ENCODE measurements around the gene RBKS.
"Not testable (repeated sequence)": the region's sequence is repeated elsewhere in the genome, so short reads cannot be mapped to it uniquely, and the experiment has no call there.

Gene RBKS

DNA sequence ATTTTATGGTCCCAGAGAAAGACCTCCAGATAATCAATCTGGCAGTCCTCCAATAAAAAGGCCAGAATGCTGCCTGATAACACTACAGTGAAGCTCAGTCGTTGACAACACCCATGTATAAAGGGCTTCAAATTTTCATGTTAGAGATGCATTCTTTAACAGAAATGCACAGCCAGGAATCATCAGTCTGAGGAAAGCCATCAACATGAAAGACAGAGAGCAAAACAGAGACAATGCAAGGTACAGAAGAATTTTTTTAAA is 14.1 kb upstream of the RBKS start:
- DNase-seq = no peak

DNA sequence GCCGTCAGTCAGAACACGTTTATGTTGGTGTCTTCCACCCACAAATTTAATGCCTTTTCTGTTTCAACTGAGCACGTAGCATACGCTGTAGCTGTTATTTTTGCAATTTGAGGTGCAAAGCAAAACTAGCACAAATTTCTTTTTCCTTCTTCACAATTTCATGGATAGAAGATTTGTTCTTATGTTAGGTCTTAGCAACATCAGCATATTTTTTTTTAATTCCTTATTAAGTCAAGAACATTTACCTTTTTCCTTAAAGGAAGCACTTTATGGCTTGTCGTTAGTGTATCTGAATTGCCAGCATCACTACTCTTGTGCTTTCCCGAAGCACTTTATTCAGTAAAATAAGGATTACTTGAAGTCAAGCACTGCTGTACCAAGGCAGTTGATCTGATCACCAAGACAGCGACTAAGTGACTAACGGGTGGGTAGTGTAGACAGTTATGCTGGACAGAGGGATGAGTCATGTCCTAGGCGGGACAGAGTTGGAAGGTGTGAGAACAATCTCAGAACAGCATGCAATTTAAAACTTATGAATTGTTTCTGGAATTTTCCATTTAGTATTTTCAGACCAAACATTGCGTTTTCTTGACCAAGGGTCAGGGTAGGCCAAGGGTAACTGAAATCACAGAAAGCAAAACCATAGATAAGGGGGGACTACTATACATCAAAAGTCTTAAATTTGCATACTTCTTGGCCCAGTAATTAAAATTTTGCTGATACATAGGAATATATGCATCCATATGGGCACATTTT is 13.6 kb upstream of the RBKS start:
- DNase-seq = no peak

DNA sequence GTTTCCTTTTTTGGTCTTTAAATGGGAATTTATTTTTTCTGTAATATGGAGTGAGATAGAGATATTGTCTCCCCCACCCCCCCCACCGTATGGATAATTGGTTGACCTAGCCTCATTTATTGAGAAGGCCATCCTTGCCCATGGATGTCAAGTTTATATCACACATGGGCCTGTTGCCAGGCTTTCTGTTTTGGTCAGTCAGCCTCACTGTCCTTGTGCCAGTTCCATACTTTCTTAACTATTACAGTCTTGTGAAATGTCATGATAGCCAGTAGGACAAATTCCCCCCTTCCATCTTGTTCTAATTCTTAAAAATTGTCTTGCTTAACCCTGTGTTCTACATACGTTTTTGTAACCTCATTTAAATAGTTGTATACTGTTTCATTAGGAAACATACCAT is 12.8 kb upstream of the RBKS start:
- no peak for DNase-seq

DNA sequence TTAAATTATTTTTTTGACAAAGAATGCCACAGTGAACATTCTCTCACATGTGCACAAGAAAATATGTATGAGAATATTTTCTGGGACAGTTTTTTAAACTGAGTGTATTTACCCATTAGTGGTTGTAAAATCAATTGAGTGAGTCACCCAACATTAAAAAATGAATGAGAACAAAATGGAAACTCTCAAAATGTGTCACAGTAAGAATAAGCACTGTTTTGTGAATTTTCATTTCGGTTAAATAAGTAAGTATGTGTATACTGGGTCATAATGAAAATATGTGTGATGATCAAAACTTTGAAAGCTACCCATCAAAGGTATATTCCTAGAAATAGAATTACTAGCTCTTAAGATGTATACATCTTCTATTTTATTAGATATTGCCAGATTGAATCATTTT is 11.9 kb upstream of the RBKS start:
- no peak for DNase-seq

GRCh38 chr2:27901234-27901633 is 11.0 kb upstream of the RBKS start:
- DNase-seq = peak; percentile 19 to 40

GRCh38 chr2:27897717-27898116 is 7.5 kb upstream of the RBKS start:
- no peak for DNase-seq

DNA sequence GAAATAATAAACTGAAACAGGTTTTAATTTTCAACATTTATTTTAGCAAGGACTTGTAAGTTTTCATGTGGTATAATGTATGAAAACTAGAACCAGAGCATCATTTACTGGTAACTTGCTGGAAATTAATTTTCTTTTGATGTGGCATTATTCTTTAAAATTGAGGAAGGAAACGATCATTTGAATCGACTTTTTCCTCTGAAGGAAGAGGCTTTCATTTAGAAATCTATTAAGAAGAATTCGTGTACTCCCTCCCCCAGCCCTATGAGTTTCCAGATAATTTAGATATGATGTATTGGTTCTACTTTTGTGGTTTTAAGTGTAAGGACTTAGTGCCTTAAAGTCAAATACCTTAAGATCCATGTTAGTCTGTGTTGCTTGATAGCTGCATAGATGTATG is 2.8 kb upstream of the RBKS start:
- DNase-seq = no peak

GRCh38 chr2:27891673-27892105 is 1.5 kb upstream of the RBKS start:
- DNase-seq = no peak

GRCh38 chr2:27890924-27891672 is 911 bp upstream of the RBKS start:
- DNase-seq = peak; percentile 91 to 92

GRCh38 chr2:27889774-27890145 is 427 bp downstream of the RBKS start:
- no peak for DNase-seq

GRCh38 chr2:27888790-27889189 is 1.4 kb downstream of the RBKS start:
- DNase-seq = no peak

GRCh38 chr2:27887830-27888229 is 2.4 kb downstream of the RBKS start:
- DNase-seq = no peak

DNA sequence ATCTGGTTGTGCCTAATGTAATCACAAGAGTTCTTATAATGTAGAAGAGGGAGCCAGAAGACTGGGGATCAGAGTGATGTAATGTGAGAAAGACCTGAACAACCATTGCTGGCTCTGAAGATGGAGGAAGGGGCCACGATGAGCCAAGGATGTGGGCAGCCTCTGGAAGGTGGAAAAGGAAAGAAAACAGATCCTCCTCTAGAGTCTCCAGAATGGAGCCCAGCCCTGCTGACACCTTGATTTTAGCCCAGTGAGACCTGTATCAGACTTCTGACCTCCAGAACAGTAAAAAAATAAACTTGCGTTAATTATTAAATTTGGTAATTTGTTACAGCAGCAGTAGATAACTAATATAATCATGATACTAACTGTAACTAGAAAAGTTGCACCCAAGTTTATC is 3.1 kb downstream of the RBKS start:
- DNase-seq = no peak

DNA sequence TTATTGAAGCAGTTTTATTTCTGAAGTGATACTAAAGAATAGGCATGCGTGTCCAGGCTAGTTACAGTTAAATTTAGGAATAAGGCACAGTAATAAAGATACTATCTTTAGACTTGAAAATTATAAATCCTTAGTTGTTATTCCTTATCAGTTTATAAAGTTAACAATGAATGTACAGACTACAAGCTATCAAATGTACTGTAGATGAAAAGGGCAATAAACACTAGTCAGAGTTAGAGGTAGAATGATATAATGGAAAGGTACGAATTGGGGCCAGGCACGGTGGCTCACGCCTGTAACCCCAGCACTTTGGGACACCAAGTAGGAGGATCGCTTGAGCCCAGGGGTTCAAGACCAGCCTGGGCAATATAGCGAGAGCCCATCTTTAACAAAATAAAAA is 3.9 kb downstream of the RBKS start:
- no peak for DNase-seq

GRCh38 chr2:27885661-27886060 is 4.5 kb downstream of the RBKS start:
- DNase-seq = no peak

GRCh38 chr2:27885234-27885633 is 5.0 kb downstream of the RBKS start:
- no peak for DNase-seq

GRCh38 chr2:27884601-27885000 is 5.6 kb downstream of the RBKS start:
- no peak for DNase-seq

- DNase-seq = not testable (repeated sequence)
Measured at GRCh38 chr2:27882584-27882922, 7.6 kb downstream of the RBKS start.

DNA sequence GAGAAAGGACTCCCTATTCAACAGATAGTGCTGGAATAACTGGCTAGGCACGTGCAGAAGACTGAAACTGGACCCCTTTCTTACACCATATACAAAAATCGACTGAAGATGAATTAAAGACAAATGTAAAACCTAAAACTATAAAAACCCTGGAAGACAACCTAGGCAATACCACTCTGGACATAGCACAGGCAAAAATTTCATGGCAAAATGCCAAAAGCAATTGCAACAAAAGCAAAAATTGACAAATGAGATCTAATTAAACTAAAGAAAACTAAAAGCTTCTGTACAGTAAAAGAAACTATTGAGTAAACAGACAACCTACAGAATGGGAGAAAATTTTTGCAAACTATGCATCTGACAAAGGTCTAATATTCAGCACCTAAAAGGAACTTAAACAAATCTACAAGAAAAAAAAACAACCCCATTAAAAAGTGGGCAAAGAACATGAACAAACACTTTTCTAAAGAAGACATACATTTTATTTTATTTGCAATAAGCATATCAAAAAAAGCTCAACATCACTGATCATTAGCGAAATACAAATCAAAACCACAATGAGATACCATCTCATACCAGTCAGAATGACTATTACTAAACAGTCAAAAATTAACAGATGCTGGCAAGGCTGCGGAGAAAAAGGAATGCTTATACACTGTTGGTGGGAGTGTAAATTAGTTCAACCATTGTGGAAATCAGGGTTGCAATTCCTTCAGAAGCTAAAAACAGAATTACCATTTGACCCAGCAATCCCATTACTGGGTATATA is 8.2 kb downstream of the RBKS start:
- DNase-seq = not testable (repeated sequence)

- no peak for DNase-seq
Measured at GRCh38 chr2:27878825-27879224, 11.4 kb downstream of the RBKS start.

- DNase-seq = no peak
Measured at GRCh38 chr2:27875089-27875881, 14.9 kb downstream of the RBKS start.

GRCh38 chr2:27873091-27873490 is 17.1 kb downstream of the RBKS start:
- DNase-seq = no peak

GRCh38 chr2:27871802-27872201 is 18.4 kb downstream of the RBKS start:
- DNase-seq = no peak

Measured in activated CD4-positive, alpha-beta T cell treated with anti-CD3 and anti-CD28 coated beads, Interleukin-2, amount 50 U/mL, for 4 hours (primary cell).